Suprapubic skin (tissue), 4 donors: ENCODE results near the gene SCN5A.

ENCODE experiments used
- CTCF ChIP-seq, 2 donors: fragments of 200-600 bp in 1 of 2; fragments of 450-650 bp in 1 of 2; sonication (generic) in 1 of 2; IDR thresholded peaks; one replicate each; pipeline ENCODE4 v1.5.1; 2016 to 2019; ENCODE audit warnings: antibody characterized with exemption in 2 of 2, mild to moderate bottlenecking in 1 of 2, moderate library complexity in 1 of 2
- EP300 ChIP-seq: sonication (generic); formaldehyde crosslinking; IDR thresholded peaks from one replicate; pipeline ENCODE4 v1.6.1; 2017; ENCODE audit warnings: antibody characterized with exemption
- POLR2A ChIP-seq, 2 donors: fragments of 450-650 bp; IDR thresholded peaks; one replicate each; pipeline ENCODE4 v1.6.1; 2017; ENCODE audit warnings: antibody characterized with exemption in 2 of 2, mild to moderate bottlenecking in 2 of 2, moderate library complexity in 2 of 2
- POLR2AphosphoS5 ChIP-seq, 3 donors: sonication (generic); formaldehyde crosslinking; IDR thresholded peaks; one replicate each; pipeline ENCODE4 v1.6.1; 2017; ENCODE audit warnings: antibody characterized with exemption in 3 of 3

GRCh38 chr3:38630606-38631005, 18.9 kb downstream of the SCN5A start:
- TF ChIP-seq CTCF (IDR thresholded peaks at IDR 0.05) = no peak
- no peak for TF ChIP-seq POLR2AphosphoS5 (IDR thresholded peaks at IDR 0.05)
- TF ChIP-seq POLR2A (IDR thresholded peaks at IDR 0.05) = no peak
- TF ChIP-seq EP300 = no peak
